Skeletal muscle satellite cell (primary cell): Measurements from ENCODE around the gene OBP2B.

Source experiments
- H3K27me3 ChIP-seq: 2 replicates; pipeline ENCODE4 v1.7.0; 2013; ENCODE audit warnings: low read length; ENCODE audit not compliant: control insufficient read depth, insufficient read depth
- H3K36me3 ChIP-seq: 2 replicates; pipeline ENCODE4 v1.7.0; 2013; ENCODE audit warnings: mild to moderate bottlenecking, control low read depth, low read length; ENCODE audit not compliant: insufficient read depth
- H3K4me1 ChIP-seq: 2 replicates; pipeline ENCODE4 v1.7.0; 2013; ENCODE audit warnings: low read length; ENCODE audit not compliant: control insufficient read depth, insufficient read depth
- H3K4me2 ChIP-seq: 2 replicates; pipeline ENCODE4 v1.7.0; 2013; ENCODE audit warnings: mild to moderate bottlenecking, low read length
- H3K4me3 ChIP-seq: 2 replicates; pipeline ENCODE4 v1.7.0; 2013; ENCODE audit warnings: low read length
- H3K9ac ChIP-seq: 2 replicates; pipeline ENCODE4 v1.7.0; 2013; ENCODE audit warnings: mild to moderate bottlenecking, low read depth, low read length, moderate library complexity
- H3K9me3 ChIP-seq: replicated peaks from 2 replicates; pipeline ENCODE4 v1.7.0; 2013; ENCODE audit warnings: mild to moderate bottlenecking, control low read depth, low read length

OBP2B gene

DNA sequence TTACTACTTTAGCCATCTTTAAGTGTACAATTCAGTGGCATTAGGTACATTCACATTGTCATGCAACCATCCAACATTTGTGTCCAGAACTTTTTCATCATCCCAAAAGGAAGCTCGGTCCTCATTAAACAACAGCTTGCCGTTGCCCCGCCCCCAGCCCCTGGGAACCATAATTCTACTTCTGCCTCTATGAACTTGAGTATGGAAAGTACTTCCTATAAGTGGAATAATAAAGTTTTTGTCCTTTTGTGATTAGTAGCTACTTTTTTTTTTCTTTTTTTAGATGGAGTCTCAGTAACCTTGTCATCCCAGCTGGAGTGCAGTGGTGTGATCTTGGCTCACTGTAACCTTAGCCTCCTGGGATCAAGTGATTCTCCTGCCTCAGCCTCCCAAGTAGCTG lies 50.4 kb downstream of the OBP2B start:
- Histone ChIP-seq H3K4me2 (no peak overlapping the region), H3K4me3 (no peak overlapping the region), H3K27me3 (peaks cover 29% of the 10 kb centered on the region), H3K9ac (no peak overlapping the region), H3K36me3 (no peaks in the 10 kb centered on the region), H3K9me3 (no peaks in the 10 kb centered on the region), H3K4me1 (peaks cover 10% of the 10 kb centered on the region)
